Pulmonary artery endothelial cell (primary cell): Measurements from ENCODE around the gene LRRTM2. TPM values are rescaled to one million over a fixed set of nuclear protein-coding genes. Genes with fewer than 3 reads are reported as not detected.
"Not testable (repeated sequence)": the region's sequence is repeated elsewhere in the genome, so short reads cannot be mapped to it uniquely, and the experiment has no call there.

Source experiments
- DNase-seq: peaks from one replicate; pipeline ENCODE4 v3.0.0-alpha.2; 2011; ENCODE audit warnings: low read depth, low spot score
- total RNA-seq: library from RNA; depleted of rRNA; stranded (reverse); fragments of >200 nt; gene quantifications from 2 replicates; pipeline ENCODE4 v1.2.3, GENCODE V29; 2014

LRRTM2 gene
- total RNA-seq, 1 donor from 2014 or later, result 0.07 TPM

DNA sequence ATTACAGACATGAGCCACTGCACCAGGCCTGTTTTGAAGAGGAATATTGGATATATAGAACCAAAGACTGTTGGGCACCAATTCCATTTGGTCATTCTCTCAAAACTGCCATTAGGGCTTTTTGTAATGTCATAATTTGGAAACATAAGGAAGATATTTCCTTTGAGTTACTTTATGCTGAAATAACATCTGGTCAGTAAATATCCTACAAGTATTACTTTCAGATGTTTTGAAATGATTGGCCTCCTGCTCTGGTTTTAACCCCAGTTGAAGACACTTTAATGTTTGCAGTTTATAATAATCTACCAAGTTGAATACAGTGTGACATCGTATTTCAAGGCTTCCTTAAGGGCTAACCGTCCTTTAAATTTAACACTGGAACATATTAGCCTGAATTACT is 33.6 kb downstream of the LRRTM2 start:
- DNase-seq, result no peak

DNA sequence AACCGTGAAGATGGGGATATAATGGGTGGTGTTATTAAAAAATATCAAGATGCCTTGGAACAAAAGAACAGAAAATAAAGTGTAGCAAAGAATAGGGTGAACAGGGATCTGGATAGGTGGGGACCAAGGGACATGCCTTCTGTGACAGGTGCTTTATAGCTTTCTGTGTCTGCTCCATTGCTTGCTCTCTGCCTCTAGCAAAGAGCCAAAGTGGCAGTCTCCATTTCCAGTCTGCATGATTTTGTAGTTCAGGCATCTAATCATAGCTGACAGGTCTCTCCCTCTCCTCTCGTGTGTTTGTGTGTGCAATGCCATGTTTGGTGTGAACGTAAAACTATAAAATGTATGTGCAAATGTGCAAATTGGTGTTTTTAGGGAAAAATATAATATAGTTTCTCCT is 35.0 kb downstream of the LRRTM2 start:
- DNase-seq, result no peak

DNA sequence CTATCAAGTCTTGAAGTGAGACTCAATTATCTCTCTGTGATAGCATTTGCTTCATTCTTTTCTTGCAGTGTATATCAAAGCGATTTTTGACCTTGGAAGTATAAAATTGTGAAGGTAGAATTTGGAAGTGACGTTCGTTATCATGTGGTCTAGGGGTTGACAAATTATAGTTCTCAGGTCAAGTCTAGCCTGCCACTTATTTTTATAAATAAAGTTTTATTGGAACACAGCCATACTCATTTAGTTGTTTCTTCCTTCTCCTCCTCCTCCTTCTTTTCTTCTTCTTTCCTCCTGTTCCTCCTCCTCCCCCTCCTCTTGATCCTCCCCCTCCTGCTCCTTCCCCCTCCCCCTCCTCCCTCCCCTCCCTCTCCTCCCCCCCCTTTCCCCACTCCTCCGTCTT is 38.0 kb downstream of the LRRTM2 start:
- no peak for DNase-seq

DNA sequence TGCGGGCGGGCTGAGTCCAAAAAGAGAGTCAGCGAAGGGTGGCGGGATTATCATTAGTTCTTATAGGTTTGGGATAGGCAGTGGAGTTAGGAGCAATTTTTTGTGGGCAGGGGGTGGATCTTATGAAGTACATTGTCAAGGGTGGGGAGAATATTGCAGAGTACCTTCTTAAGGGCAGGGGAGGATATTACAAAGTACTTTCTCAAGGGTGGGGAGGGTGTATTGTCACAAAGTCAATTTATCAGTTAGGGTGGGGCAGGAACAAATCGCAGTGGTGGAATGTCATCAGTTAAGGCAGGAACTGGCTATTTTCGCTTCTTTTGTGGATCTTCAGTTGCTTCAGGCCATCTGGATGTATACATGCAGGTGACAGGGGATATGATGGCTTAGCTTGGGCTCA is 40.3 kb downstream of the LRRTM2 start:
- DNase-seq, result not testable (repeated sequence)

DNA sequence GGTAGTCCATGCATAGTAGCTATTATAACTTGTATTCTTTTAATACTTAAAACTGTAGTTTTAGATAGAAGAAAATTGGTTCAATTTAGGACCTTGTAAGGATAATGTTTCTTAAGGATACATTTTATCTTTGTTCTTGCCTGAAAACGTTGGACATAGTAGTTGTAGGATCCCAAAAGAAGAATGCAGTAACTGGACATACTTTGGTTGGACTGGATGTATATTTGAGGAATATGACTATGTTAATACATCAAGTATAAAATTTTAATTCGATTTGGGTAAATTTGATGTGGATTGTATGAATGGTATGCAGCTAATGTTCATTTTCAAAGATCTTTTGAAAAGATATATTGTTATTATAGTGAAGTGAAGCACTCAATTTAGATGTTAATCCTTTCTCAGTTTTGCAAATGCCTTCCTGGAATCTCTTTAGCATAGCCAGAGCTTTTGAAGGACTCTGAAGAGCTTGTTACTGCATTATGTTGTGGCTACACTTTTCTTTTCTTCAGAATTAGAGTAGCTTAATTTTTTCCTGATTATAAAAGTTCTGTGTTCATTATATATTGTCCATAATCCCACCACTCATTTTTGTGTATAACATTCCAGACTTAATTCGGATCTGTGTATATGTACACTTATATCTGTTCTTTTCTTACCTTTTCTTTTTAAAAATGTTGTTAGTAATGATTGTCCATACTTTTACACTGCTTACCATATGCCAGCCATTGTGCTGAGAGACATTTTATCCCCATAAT is 41.2 kb downstream of the LRRTM2 start:
- no peak for DNase-seq

DNA sequence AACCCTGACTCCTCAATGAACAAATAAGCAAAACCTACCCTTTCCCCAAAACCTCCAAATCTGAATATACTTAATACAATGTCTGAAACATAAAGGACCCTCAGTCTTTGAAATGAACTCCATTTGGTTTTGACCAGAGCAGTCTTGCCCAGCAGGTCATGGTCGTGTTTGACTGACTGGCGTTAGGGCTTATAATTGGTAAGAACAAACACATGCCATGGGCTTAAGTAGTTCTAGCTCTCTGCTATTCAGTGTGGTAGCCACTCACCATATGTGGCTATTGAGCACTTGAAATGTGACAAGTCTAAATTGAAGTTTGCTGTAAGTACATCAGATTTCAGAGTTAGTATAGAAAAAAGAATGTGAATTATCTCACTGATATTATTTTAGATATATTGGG is 42.1 kb downstream of the LRRTM2 start:
- no peak for DNase-seq

DNA sequence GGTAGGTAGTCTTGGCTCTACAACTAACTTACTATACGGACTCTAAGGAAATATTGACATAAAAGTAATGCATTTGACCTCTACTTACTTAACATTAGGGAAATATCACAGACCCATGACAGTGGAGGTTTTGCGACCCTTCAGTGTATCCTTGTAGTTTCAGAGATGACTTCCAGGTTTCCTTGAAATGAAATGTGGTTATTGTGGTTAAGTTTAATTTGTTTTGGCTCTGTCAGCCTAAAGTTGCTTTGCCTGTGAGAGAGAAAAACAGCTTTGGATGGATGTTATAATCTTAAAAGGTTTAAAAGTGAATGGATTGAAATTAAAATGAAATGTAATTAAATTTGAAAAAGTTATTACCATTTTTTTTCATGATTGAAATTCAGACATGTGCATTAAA is 42.9 kb downstream of the LRRTM2 start:
- no peak for DNase-seq

DNA sequence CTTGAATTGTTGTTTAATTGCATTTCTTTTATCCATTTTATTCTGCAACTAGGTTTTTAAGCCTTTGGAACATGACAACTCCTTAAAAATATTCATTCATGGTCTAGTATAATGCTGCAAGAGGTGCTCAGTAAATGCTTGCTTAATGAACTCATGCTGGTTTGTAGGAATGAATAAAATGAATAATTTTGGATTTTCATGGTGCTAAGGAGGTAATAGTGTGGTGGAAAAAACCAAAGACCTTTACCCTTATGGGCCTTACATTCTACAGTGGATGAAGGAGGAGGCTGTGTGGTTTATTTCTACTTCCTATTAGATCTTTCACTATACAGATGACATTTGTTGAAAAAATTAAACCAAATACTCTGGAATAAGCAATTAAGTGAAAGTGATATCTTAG is 43.4 kb downstream of the LRRTM2 start:
- DNase-seq, result no peak

DNA sequence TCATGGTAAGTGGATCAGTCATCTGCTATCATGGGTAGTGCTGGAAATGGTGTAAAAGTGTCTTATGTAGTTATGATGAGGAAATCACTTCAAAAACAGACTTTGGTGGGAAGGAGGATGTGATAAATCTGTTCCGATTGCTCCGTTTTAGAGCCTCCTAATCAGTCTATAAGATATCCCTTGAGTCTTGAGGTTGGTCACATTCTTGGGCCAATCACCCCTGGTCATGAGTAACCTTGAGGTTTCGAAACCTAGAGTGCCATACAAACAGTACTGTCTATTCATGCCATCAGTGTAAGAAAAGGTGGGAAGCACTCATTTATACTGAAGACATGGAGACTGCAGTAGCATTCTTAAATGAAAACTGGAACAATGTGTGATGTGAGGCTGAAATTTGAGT is 45.8 kb downstream of the LRRTM2 start:
- no peak for DNase-seq

DNA sequence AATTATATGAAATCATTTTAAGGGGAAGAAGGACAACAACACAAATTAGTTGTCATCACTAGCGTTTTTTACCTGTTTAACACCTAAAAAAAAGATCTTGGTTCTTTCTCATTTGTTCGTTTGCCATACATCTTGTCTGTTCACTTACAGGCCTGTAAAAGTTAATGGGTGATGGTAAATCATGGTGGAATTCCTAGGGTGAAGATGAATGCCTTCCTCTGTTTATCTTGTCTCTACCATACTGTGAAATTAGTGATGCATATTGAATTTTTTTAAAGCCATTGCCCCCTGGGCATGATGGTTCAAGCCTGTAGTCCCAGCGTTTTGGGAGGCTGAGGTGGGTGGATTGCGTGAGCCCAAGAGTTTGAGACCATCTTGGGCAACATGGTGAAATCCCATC is 46.6 kb downstream of the LRRTM2 start:
- no peak for DNase-seq

DNA sequence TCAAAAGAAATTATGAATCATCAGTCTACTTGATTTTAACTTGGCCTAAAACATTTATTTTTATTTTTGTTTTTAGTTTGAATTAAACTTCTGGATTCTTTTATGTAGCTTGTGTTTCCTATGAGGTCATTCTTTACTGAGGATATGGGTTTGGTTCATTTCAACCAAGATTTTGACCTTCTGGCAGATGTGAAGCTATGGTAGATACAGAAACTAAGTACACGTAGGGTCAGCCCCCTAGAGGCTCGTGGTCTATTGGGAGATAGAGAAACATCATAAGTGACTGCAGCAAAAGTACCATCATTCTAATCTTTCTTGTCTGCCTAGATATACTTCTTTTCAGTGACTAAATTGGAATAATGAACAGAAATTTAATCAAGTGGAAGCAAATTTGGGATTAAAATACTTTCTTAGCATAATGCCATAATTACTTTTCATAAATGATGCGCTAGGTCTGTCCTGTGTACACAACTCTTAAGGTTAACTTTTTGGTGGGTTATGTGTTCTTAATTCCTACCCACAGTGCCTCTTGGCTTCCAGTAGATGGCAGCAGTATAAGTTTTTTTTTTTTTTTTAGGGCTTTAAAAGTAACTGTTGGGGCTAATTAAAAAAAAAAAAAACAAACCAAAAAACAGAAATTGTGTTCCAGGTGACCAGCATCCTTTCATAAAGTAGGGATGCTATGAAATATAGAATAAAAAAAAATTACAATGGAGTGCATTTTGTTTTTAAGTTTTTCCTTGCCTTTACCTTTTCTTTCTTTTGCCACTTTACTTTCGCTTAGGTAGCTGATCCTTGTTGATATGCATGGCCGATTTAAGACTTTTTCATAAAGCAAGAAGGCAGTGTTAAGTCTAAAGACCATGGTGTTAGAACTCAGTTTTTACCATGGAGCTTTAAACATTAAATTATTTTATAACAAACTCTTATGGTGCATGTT is 49.9 kb downstream of the LRRTM2 start:
- no peak for DNase-seq

DNA sequence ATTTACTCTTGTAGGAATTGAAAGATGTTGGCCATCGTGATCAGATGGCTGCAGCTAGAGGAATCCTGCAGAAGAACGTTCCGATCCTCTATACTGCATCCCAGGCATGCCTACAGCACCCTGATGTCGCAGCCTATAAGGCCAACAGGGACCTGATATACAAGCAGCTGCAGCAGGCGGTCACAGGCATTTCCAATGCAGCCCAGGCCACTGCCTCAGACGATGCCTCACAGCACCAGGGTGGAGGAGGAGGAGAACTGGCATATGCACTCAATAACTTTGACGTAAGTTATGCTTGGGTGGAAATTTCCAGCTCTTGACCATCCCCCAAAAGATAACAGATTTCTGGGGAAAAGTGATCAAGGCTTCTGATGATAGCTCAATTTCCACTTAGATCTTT is 50.6 kb downstream of the LRRTM2 start:
- DNase-seq, result no peak

DNA sequence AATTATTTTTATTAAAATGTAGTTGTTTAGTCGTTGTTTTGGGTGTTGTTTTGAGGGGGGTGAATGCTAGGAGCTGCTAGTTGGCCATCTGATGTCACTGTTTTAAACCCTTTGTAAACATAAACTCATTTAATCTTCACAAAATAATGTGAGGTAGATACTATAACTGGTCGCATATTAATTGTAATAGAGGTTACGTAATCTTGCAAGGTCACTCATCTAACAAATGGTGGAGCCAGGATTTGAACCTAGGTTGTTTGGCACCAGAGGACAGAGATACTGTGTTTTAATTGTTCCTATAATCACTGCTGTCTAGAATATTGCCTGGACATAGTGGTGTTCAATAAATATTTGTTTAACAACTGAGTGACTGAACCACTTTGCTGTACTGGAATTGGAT is 54.4 kb downstream of the LRRTM2 start:
- DNase-seq, result no peak

DNA sequence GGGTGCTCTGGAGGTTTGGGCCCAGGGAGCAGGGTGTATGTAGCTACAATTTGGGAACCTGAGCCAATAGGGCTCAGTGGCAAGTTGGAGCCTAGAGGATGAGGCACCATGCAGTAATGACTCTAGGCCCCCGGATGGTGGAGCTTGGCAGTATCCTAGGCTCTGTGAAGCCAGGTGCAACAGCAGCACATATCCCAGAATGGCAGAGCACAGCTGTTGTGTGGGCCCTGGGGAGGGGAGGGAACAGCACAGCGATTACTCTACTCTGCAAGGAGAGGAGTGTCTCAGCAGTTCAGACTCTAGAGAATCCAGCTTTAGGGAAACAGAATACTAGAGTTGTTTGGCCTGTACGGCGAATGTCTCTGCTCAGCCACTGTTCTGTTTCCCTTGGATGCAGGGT is 56.1 kb downstream of the LRRTM2 start:
- DNase-seq, result no peak

Other genes with a start within 250 kb of the LRRTM2 start
- gene CTNNA1, start 121.9 kb downstream of the LRRTM2 start, total RNA-seq, result 527 and 572 TPM in 2 replicates